Gastroesophageal sphincter (tissue), 4 donors: ENCODE data around the gene SOX3. TPM values are rescaled to one million over a fixed set of nuclear protein-coding genes. Genes with fewer than 3 reads are reported as not detected.

Experiments
- ATAC-seq: fragments of 150-250 bp; one replicate; pipeline ENCODE4 v1.9.1; 2016; ENCODE audit warnings: mild to moderate bottlenecking, moderate library complexity
- H3K27ac ChIP-seq, 4 donors: fragments of 200-600 bp; sonication (generic) in 3 of 4; 1 replicate in 3 of 4; 2 replicates in 1 of 4; pipeline ENCODE4 v1.5.1; 2016 to 2019
- H3K27me3 ChIP-seq: fragments of 200-600 bp; sonication (generic); one replicate; pipeline ENCODE4 v1.5.1; 2019
- H3K36me3 ChIP-seq, 2 donors: fragments of 200-600 bp; sonication (generic); one replicate each; pipeline ENCODE4 v1.5.1; 2019; ENCODE audit warnings: control low read depth in 1 of 2
- H3K4me1 ChIP-seq, 3 donors: fragments of 200-600 bp; sonication (generic); 1 replicate in 2 of 3; 2 replicates in 1 of 3; pipeline ENCODE4 v1.5.1; 2016 to 2019; ENCODE audit warnings: control low read depth in 2 of 3
- H3K4me3 ChIP-seq, 2 donors: fragments of 200-600 bp; sonication (generic); one replicate each; pipeline ENCODE4 v1.5.1; 2019; ENCODE audit warnings: mild to moderate bottlenecking in 1 of 2, moderate library complexity in 1 of 2
- H3K9me3 ChIP-seq, 3 donors: fragments of 200-600 bp; sonication (generic); one replicate each; pipeline ENCODE4 v1.5.1; 2017 to 2019; ENCODE audit warnings: control low read depth in 2 of 3
- EP300 ChIP-seq: sonication (generic); formaldehyde crosslinking; IDR thresholded peaks from one replicate; pipeline ENCODE4 v1.6.1; 2017; ENCODE audit warnings: antibody characterized with exemption, mild to moderate bottlenecking
- POLR2A ChIP-seq, 2 donors: fragments of 450-650 bp; IDR thresholded peaks; one replicate each; pipeline ENCODE4 v1.6.1; 2017; ENCODE audit warnings: antibody characterized with exemption in 2 of 2, mild to moderate bottlenecking in 2 of 2, moderate library complexity in 1 of 2
- POLR2AphosphoS5 ChIP-seq: sonication (generic); formaldehyde crosslinking; IDR thresholded peaks from one replicate; pipeline ENCODE4 v1.6.1; 2017; ENCODE audit warnings: antibody characterized with exemption
- WGBS, 2 donors: methylation state at CpG; one replicate each; pipeline ENCODE4 v1.1.5; 2018; ENCODE audit warnings: low coverage in 1 of 2; 5-methylcytosine and 5-hydroxymethylcytosine counted together
- total RNA-seq, 4 donors: library from RNA; depleted of rRNA; stranded (reverse); fragments of >200 nt; gene quantifications; one replicate each; pipeline ENCODE4 v1.1.0, GENCODE V29; 2016
- TF ChIP-seq, protein P1 (sequence below), 4 experiments: fragments of 200-600 bp in 2 of 4; fragments of 450-650 bp in 2 of 4; sonication (generic) in 1 of 4; IDR thresholded peaks; one replicate each; pipeline ENCODE4 v1.5.1; 2017 to 2019; ENCODE audit warnings: antibody characterized with exemption in 4 of 4, mild to moderate bottlenecking in 2 of 4, moderate library complexity in 2 of 4

SOX3 gene
- total RNA-seq, 4 donors from 2014 or later = not detected

DNA sequence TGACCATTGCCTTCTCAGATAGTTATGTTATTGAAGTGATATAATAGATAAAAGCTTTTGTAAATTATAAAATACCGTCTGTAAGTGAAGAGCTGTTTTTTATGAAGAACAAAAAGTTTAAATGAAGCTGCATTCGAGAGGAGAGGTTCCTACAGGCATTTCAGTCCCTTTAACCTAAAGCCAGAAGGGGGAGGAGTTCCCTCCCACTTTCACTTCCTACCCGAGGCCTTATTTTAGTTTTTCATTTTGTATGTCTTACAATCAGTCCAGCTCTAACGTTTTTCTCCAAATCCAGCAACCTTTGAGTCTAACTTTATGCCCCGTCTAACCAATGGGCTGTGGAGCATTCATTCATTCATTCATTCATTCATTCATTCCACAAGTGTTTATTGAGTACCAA lies 16.5 kb upstream of the SOX3 start:
- WGBS, 2 donors = 35 to 37% methylated on average over 4 to 5 of the region's 5 CpGs
- ATAC-seq = no peak
- no peak overlapping the region for H3K27ac ChIP-seq
- TF ChIP-seq POLR2AphosphoS5 (no peak), EP300 (no peak), POLR2A (IDR thresholded peaks at IDR 0.05) (no peak)
- TF ChIP-seq, protein P1, sequence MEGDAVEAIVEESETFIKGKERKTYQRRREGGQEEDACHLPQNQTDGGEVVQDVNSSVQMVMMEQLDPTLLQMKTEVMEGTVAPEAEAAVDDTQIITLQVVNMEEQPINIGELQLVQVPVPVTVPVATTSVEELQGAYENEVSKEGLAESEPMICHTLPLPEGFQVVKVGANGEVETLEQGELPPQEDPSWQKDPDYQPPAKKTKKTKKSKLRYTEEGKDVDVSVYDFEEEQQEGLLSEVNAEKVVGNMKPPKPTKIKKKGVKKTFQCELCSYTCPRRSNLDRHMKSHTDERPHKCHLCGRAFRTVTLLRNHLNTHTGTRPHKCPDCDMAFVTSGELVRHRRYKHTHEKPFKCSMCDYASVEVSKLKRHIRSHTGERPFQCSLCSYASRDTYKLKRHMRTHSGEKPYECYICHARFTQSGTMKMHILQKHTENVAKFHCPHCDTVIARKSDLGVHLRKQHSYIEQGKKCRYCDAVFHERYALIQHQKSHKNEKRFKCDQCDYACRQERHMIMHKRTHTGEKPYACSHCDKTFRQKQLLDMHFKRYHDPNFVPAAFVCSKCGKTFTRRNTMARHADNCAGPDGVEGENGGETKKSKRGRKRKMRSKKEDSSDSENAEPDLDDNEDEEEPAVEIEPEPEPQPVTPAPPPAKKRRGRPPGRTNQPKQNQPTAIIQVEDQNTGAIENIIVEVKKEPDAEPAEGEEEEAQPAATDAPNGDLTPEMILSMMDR (IDR thresholded peaks at IDR 0.05) = no peak
- H3K4me1 ChIP-seq = no peaks in the 10 kb centered on the region
- H3K4me3 ChIP-seq = no peak overlapping the region
- no peaks in the 10 kb centered on the region for H3K36me3 ChIP-seq
- H3K27me3 ChIP-seq = no peaks in the 10 kb centered on the region
- no peaks in the 10 kb centered on the region for H3K9me3 ChIP-seq

DNA sequence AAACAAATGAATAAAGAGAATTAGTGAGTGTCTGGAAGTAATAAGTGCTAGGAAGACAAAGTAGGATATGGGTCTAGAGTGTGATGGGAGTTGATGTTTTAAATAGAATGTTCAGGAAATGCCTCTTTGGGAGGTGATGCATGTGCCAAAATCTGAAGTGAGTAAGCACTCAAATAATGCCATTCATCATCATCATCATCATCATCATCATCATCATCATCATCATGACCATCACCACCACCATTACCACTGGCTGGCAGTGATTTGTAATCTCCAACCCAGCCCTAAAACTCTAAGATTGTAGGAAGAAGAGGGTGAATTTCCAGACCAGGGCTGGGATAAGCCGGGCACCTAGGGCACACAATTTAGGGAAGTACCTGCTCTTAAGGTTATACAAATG lies 9.7 kb upstream of the SOX3 start:
- TF ChIP-seq EP300 (no peak), POLR2A (IDR thresholded peaks at IDR 0.05) (no peak), POLR2AphosphoS5 (no peak)
- TF ChIP-seq, protein P1 (IDR thresholded peaks at IDR 0.05) = no peak
- WGBS, 2 donors = no CpG with 5 or more reads among the region's 1 CpG
- H3K27me3 ChIP-seq = peaks cover 44% of the 10 kb centered on the region
- H3K27ac ChIP-seq = no peak overlapping the region
- H3K36me3 ChIP-seq = no peaks in the 10 kb centered on the region
- H3K9me3 ChIP-seq = no peaks in the 10 kb centered on the region
- H3K4me1 ChIP-seq = no peaks in the 10 kb centered on the region
- no peak for ATAC-seq
- H3K4me3 ChIP-seq = no peak overlapping the region

DNA sequence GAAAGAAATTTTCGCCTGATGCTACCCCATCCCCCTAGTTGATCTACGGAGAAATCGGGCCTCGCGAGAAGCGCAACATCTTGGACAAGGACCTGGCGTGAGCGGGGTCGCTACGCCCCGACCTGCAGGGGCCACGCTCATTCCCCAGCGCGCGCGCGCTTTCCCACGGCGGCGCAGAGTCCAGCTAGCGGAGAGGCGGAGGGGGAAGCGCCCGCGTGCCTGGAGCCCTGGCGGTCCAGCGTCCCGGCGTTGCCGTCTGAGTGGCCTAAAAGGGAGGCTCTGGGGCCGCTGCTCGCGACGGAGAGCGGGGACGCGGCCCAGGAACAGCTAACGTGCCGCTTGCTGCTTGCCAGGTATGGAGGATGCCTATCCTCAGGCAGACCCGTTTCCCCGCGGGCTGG lies 6.0 kb upstream of the SOX3 start:
- H3K27me3 ChIP-seq = peaks cover 81% of the 10 kb centered on the region
- no peak overlapping the region for H3K4me3 ChIP-seq
- no peak for ATAC-seq
- TF ChIP-seq POLR2A (IDR thresholded peaks at IDR 0.05) (no peak), EP300 (no peak)
- TF ChIP-seq, protein P1 (IDR thresholded peaks at IDR 0.05) = no peak
- no peak overlapping the region for H3K27ac ChIP-seq
- peaks cover 0 to 14% (median 0%) of the 10 kb centered on the region in 3 donors for H3K4me1 ChIP-seq
- no CpG with 5 or more reads among the region's 42 CpGs for WGBS, 2 donors
- H3K9me3 ChIP-seq = no peaks in the 10 kb centered on the region
- H3K36me3 ChIP-seq = no peaks in the 10 kb centered on the region

GRCh38 chrX:140510306-140510676 lies 5.4 kb upstream of the SOX3 start:
- no peak for ATAC-seq
- peaks cover 87% of the 10 kb centered on the region for H3K27me3 ChIP-seq
- peaks cover 0 to 20% (median 0%) of the 10 kb centered on the region in 3 donors for H3K4me1 ChIP-seq
- H3K36me3 ChIP-seq = no peaks in the 10 kb centered on the region
- WGBS, 2 donors = 13% methylated on average over 5 of the region's 12 CpGs; no CpG with 5 or more reads in 1 of the 2 donors
- TF ChIP-seq POLR2AphosphoS5 (no peak), EP300 (no peak), POLR2A (IDR thresholded peaks at IDR 0.05) (no peak)
- TF ChIP-seq, protein P1 (IDR thresholded peaks at IDR 0.05) = no peak
- H3K27ac ChIP-seq = no peak overlapping the region
- H3K4me3 ChIP-seq = no peak overlapping the region
- no peaks in the 10 kb centered on the region for H3K9me3 ChIP-seq

GRCh38 chrX:140509468-140510305 lies 4.8 kb upstream of the SOX3 start:
- Histone ChIP-seq H3K27ac (no peak overlapping the region), H3K9me3 (no peaks in the 10 kb centered on the region), H3K4me1 (peaks cover 0 to 26% (median 0%) of the 10 kb centered on the region in 3 donors), H3K4me3 (no peak overlapping the region), H3K27me3 (peaks cover 93% of the 10 kb centered on the region), H3K36me3 (no peaks in the 10 kb centered on the region)
- ATAC-seq = no peak
- 23 to 40% methylated on average over 7 to 11 of the region's 30 CpGs for whole genome bisulfite sequencing, 2 donors
- TF ChIP-seq, protein P1 (IDR thresholded peaks at IDR 0.05) = no peak
